HG03575 (cell line): ENCODE measurements around the gene CAMTA1.

Experiments
- ATAC-seq: cut with Tn5 transposase; IDR thresholded peaks from one replicate; pipeline ENCODE4 v1.9.1; 2021; ENCODE audit not compliant: unreplicated experiment, insufficient number of reproducible peaks, low FRiP score; ENCODE audit errors: extremely low read depth

Gene CAMTA1

DNA sequence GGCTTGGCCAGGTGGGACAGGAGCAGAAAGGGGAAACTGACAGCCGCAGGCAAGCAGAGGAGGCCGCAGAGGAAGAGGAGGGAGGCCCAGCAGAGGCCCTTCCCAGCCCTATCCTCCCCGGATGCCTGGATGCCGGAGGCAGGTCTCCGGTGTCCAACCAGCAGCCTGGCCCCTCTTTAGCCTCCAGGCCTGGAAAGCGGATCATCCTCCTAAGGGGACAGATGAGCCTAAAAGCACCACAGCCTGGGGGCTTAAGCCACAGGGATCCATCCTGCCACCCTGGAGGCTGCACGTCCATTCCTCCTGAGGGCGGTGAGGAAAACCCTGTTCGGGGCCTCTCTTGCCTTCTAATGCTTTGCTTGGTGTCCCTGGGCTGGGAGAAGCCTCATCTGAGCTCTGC lies 651.8 kb downstream of the CAMTA1 start:
- no peak for ATAC-seq

DNA sequence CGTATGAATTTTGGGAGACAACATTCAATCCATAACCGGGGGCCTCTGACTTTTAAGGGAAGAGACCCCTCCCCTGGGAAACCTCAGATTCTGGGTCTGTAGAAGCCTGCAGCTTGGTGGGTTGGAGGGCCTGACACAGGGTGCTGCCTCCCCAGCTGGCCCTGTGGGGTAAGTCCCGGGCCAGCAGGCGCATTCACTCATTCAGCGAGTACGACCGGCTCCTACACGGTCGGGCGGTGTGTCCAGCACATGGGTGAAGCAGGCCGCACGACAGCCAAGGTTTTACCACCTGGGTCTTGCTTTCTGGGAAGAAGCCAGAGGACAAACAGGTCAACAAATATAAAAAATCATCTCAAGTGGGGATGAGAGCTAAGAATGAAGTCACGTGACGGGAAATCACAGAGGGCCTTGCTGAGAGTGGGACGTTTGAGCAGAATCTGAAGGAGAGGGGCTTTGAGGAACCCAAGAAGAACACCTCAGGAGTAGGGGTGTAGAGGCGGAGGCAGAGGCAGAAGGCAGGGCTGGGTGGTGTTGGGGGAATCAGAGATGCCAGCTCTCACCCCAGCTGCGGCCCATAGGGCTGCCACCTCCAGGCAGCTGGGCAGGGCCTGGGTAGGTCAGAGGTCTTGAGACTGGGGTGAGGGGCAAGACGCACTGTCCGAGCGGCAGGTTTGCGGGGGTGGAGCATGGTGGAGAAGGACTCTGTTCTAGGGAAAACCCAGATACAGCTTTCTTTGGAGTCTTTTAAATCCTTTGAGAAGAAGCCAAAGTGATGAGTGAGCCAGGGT lies 652.5 kb downstream of the CAMTA1 start:
- ATAC-seq = no peak

DNA sequence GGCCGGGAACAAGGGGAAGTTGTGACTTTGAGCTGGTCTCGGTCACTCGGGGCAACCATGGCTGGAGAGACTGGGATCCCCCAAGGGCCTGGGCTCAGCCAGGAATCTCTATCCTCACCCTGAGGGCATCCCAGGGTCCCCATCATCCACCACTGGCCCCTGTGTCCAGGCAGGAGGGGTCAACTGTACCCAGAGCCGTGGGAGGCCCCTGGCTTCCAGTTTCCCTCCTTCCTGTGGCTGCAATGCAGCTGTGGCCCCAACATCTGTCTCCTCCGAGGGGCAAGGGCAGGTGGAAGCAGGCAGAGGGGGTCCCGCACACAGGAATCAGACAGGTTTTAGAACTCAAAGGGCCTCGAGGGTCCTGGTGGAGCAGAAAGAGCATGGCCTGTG lies 653.1 kb downstream of the CAMTA1 start:
- no peak for ATAC-seq

DNA sequence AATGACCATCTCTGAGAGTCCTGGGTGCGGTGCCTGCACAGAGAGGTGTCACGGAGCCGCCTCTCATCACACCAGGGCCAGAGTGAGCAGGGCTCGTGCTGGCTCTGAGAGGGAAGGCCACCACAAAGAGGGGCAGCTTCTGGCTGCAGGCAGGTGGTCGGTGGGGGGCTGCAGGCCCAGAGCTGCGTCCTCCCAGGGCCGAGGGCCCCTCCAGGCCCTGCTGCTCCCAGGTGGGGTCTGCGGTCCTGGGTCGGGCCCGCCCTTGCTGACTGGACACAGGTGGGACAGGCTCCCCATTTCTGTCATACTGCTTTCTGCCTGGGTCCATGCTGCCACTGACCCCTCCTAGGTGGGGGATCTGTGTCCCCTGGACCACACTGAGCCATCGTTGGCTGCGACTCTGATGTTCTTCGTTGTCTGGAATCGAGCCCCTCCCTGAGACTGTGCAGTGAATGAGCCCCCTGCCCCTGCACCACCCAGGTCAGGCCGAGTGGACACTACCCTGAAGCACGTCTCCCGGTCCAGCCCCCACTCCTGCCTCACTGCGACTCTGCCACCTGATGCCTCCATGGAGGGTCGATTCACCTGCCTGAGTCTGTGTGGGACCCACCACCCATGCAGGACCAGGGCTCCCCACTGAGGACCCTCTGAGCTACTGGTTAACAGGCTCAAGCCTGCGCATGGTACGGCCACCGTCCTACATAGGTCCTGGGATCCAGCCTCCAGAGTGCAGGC lies 653.8 kb downstream of the CAMTA1 start:
- ATAC-seq = no peak

DNA sequence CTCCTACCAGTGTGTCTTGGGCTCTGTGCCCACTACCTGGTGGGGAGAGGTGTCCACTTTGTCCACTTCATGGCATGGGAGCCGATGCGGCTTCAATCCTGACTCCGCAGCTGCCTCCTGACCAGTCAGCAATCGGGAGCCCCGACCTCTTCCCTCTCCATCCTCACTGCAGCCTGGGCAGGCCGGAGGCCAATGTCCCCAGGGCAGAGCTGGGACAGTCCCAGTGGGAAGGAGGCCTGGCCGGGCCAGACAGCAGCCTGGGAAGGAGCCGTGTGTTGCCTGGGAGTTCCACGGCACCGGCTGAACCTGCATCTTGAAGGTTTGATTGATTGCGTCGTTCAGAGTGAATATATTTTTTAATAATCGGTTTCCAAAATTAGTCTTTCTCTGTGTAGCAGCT lies 654.9 kb downstream of the CAMTA1 start:
- no peak for ATAC-seq

DNA sequence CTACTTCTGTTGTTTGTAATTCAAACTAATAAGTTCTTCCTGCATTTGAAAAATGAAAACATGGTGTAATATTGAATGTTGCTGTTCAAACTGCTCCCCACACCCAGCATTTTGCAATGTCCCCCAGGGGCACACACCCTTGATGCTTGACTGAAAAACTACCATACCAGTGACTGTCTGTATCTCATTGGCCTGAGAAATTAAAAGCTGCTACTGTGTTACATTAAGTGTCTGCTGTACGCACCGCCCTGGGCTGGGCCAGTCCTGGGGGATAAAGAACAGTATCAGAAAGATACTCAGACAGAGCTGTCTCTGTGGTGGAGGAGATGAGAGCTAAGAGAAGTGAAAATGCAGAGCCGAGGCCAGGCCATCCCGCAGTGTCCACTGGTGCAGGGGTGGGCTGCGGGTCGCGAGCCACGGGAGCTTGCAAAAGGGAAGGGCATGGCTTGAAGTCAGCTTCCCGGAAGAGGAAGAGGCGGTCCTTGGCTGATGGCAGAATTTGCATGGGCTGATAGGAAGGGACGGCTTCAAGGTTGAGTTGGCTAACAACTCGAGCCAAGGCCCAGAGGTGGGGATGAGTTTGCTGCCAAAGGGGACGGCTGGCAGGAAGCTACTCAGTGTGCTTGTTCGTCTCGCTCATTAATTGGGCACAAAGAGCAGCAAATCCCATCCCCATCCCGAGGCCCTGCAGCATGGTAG lies 656.0 kb downstream of the CAMTA1 start:
- ATAC-seq = no peak

DNA sequence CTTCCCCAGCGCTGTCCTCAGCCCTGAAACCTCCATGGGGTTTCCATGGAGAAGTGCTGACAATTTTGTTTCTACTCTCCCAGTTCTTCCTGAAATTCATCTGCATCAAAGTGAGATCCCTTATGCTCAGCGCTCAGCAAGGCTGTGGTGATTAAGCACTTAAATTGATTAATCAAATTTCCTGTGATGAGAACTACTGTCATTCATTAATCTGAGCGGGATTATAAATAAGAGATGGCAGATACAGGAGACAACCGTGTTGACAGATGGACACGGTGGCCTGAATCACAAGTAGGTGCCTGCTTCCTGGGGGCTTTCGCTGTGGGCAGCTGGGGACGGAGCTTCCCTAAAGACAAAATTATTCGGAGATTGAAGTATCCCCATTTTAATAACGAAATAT lies 656.8 kb downstream of the CAMTA1 start:
- no peak for ATAC-seq

DNA sequence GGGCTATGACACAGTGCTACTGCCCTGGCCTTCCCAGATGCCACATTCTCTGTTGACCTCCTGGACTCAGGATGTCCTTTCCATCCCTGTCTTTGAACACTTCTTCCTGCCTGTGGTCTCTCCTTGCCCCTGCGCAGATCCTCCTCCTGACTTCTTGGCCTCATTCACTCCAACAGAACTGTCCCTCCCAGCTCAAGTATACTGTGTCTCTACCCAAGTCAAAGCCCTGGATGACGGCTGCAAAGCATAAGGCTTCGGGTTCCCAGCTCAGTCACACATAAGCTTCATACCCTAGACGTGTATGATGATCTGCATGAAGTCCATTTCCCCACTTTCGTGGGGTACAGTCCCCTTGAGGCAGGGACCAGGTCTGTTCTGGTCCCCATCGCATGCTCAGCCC lies 657.7 kb downstream of the CAMTA1 start:
- no peak for ATAC-seq

DNA sequence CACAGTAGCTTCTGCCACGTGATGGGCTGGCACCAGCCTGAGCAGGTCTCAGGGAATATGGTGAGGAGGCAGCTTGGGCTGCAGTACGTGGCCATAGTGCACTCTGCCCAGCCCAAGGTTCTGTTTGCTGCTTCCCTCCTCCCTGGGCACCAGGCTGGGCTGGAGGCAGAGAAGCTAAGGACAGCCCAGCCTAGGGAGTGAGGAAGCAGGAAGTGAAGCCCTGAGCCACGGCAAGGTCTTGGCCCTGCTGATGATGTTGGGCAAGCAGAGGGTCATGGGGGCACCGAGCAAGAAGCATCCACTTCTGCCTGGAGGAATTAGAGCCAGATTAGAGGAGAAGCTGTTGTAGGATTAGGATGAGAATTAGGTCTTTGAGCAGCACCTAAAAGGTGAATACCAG lies 659.1 kb downstream of the CAMTA1 start:
- no peak for ATAC-seq

DNA sequence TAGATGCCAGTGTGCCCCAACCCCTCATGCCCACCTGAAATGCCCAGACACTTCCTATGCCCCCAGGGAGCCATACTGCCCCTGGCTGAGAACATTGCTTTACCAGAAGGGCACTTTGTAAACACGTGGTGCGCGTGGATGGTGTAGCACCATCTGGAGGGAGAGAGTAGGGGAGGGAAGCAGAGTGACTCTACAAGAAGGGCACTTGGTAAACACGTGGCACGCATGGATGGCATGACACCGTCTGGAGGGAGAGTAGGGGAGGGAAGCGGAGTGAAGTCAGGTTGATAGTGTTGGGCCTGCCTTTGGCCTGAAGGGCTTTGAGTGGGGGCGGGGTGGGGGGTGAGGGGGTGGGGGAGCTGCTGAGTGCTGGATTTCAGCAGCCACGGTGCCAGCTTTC lies 661.8 kb downstream of the CAMTA1 start:
- ATAC-seq = no peak

DNA sequence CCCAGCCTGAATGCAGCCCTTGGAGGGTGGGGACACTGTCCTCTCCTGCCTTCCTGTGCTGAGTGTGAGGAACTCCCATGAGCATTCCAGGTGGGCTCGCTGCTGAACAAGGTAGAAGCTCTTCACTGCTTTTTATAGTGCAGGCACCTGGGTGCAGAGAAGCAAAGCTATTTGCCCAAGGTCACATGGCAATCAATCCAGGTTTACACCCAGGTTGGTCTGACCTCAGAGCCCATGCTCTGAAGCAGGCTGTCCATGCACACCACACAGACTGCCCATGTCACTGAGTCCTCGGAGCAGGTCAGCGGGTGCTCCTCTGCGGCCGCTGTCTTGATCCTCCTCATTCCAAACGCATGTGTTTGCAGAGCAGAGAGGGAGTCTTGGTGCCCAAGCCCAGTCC lies 662.5 kb downstream of the CAMTA1 start:
- ATAC-seq = no peak

DNA sequence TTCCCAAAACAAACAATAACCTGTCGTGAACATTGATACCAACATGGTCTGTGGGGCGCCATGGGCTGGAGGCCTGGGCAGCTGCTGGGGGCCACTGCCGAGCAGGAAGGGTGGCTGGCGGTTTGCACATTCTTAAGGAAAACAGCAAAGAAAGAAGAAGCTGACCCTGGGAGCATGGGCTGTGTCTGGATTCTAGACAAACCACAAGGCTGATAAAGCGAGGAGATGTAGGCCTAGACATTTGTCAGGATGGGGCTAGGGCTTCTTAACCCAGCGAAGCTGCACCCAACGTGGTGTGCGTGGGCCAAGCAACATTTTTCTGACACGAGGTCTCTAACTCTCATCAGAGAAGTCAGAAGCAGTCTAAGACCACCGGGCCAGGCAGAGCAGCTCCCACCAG lies 663.7 kb downstream of the CAMTA1 start:
- ATAC-seq = no peak

DNA sequence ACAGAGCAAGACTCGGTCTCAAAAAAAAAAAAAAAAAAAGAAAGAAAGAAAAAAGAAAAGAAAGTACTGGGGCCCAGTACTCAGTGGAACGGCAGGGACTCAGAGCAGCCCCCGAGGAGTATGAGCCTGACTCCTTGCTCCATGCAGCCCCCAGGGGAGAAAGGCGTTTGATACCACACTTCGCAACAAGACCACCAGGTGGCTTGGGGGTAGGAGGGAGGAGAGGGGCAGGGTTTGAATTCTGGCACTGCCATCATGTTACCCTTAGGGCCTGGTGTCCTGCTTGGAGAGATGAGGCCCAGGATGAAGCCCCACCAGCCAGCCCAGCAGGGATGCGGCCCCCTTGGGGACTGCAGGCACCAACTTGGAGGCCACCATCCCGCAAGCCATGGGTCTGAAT lies 664.5 kb downstream of the CAMTA1 start:
- no peak for ATAC-seq

DNA sequence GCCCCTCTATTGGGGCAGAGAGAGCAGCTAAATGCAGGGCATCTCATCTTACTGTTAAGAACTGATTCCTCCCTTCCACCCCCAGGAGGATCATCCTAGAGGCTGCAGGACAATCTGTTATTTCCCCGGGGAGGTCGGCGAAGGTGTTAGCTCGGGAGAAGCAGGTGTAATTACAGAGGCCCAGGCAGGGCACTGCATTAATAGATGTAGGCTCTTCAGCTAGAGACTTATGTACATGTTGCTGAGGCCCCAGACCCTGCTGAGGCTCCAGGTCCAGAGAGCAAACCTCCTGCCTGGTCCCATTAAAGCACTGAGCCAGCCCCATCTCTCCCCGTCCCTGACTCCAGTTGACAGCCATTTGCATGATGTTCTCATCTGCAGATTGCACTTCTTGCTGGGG lies 665.6 kb downstream of the CAMTA1 start:
- ATAC-seq = no peak

DNA sequence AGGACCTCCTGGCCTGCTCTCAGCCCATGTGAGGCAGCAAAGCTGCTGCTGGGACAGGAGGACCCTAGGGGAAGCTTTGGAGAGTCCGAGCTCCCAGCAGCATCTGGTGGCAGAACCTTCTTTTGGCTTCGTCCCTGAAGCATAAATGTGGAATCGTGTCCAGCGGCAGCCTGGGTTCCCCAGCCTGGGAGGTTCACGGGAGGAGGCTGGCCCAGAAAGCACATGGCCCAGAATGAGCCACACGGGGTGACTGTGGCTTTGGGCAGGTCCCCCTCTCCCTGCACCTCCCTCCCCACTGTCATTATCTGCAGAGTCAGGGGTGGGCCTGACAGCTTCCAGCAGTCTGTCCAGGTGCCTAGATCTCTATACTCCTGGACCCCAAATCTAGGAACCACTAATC lies 667.8 kb downstream of the CAMTA1 start:
- no peak for ATAC-seq

DNA sequence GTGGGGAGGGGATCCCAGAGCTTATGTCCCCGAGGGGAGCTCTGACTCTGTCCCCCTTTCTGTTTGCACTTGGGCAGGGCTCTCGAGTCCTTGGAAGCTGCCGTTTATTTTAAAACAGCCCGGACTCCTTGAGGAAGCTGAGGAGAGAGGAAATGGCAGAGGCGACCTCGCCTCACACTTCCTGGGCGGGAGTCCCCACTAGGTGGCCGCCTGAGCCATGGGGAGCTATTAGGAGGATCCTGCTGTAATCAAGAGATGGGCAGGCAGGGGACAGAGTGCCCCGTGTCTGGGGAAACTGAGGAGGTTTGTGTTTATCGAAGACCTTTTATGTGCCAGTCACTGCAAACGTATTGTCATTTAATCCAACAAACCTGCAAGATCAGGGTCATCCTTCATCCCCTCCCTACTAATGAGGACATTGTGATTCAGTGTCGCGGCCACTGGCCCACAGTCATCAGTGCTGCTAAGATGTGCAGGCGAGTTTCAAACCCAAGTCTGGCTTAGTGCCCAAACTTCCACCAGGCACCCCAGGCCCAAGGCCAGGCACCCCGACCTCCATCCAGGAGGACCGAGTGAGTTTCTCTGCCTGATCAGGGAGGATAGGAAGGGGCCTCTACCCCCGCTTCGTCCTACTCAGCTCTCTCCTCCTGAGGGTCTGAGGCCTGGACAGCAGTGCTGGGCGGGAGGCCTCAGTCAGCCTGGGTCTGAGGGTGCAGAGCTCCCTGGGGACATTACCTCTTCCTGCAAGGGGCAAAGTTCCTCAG lies 669.0 kb downstream of the CAMTA1 start:
- no peak for ATAC-seq

DNA sequence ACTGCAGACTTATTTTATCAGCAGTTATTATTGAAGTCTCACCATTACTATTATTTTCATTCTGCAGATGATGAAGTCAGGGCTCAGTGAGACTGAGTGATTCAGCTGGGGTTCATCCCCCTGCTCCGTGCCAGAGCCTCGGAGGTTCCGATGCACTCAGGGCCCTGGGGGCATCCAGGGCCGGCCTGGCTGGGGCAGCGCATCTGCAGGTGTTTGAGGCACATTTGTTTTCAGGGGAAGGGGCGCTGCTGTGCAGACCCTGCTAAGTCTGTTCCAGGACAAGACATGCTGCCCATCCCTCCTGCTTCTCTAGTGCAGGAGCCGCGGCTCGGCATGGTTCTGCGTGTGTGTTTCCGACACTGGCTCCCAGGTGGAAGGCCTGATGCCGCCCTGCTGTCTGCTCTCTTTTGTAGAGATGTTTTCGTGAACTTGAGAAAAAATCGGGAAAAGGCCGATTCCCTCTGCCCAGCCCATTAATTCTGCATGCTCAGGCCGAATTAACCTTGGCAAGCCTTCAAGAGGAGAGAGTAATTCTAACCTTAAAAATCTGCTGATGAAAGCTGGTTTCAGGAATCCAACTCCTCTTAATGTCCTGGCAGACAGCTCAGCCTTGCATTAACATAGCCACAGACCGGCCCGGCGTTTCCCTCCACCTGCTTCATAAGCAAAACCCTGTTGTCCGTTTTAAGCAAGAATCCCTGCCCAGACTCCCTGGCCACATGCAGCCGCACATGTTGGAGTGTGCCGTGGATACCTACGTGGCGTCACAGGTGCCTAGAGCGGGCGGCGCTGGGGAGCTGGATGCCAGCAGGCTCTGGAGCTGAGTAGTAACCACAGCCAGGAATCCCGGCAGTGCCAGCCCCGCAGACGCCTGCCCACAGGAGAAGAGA lies 669.9 kb downstream of the CAMTA1 start:
- ATAC-seq = no peak
